Breast epithelium (tissue), 4 donors: Measurements from ENCODE around the gene WASF3. TPM values are rescaled to one million over a fixed set of nuclear protein-coding genes. Genes with fewer than 3 reads are reported as not detected.
A peak's percentile ranks its signal among the peaks of the same experiment; 100 is the strongest.

Experiments used
- DNase-seq, 2 donors: peaks; one replicate each; pipeline ENCODE4 v3.0.0-alpha.2; 2019; ENCODE audit warnings: low spot score in 2 of 2
- H3K27ac ChIP-seq, 2 donors: fragments of 200-600 bp; sonication (generic) in 1 of 2; one replicate each; pipeline ENCODE4 v1.5.1; 2016 to 2019; ENCODE audit warnings: mild to moderate bottlenecking in 1 of 2
- H3K27me3 ChIP-seq, 2 donors: fragments of 200-600 bp; sonication (generic) in 1 of 2; one replicate each; pipeline versions ENCODE4 v1.5.1 to v1.6.0; 2017 to 2019; ENCODE audit warnings: control low read depth in 1 of 2, mild to moderate bottlenecking in 1 of 2
- H3K36me3 ChIP-seq: fragments of 200-600 bp; one replicate; pipeline ENCODE4 v1.5.1; 2019
- H3K4me1 ChIP-seq, 2 donors: fragments of 200-600 bp; sonication (generic); one replicate each; pipeline ENCODE4 v1.5.1; 2016 to 2019; ENCODE audit warnings: control low read depth in 1 of 2
- H3K4me3 ChIP-seq, 3 donors: fragments of 200-600 bp; sonication (generic); 1 replicate in 2 of 3; 2 replicates in 1 of 3; pipeline ENCODE4 v1.5.1; 2016 to 2019; ENCODE audit warnings: mild to moderate bottlenecking in 3 of 3, moderate library complexity in 2 of 3
- H3K9me3 ChIP-seq, 2 donors: fragments of 200-600 bp; sonication (generic) in 1 of 2; one replicate each; pipeline ENCODE4 v1.5.1; 2016 to 2019; ENCODE audit warnings: control low read depth in 1 of 2
- CTCF ChIP-seq, 3 donors: fragments of 450-650 bp; IDR thresholded peaks; one replicate each; pipeline ENCODE4 v1.5.1; 2016 to 2017; ENCODE audit warnings: antibody characterized with exemption in 3 of 3, mild to moderate bottlenecking in 3 of 3, moderate library complexity in 3 of 3
- POLR2A ChIP-seq: fragments of 450-650 bp; IDR thresholded peaks from one replicate; pipeline ENCODE4 v1.6.1; 2016; ENCODE audit warnings: antibody characterized with exemption, mild to moderate bottlenecking, moderate library complexity
- POLR2AphosphoS5 ChIP-seq, 3 donors: sonication (generic); formaldehyde crosslinking; IDR thresholded peaks; one replicate each; pipeline ENCODE4 v1.6.1; 2017; ENCODE audit warnings: antibody characterized with exemption in 3 of 3
- intact Hi-C: fragments of 100-400 bp; cut with DNase I; formaldehyde crosslinking; loops from one replicate; pipeline ENCODE4 v1.15.1; 2023; ENCODE audit warnings: low total_unique reads
- total RNA-seq, 3 donors: library from RNA; depleted of rRNA; stranded (reverse); fragments of >200 nt; gene quantifications; one replicate each; pipeline ENCODE4 v1.1.0, GENCODE V29; 2016

Gene WASF3
- total RNA-seq, 3 donors from 2014 or later: 15.2 to 67.0 (median 19.3) TPM

GRCh38 chr13:26561067-26561466, 3.6 kb downstream of the WASF3 start:
- Histone ChIP-seq H3K36me3 (no peaks in the 10 kb centered on the region), H3K9me3 (no peaks in the 10 kb centered on the region), H3K4me1 (no peaks in the 10 kb centered on the region), H3K27me3 (no peaks in the 10 kb centered on the region), H3K4me3 (no peak overlapping the region), H3K27ac (peak overlapping the region in 1 of 2 donors; percentile 17)
- intact Hi-C loops: no loop called here
- TF ChIP-seq CTCF (IDR thresholded peaks at IDR 0.05) (no peak), POLR2AphosphoS5 (IDR thresholded peaks at IDR 0.05) (no peak), POLR2A (no peak)
- DNase-seq: no peak

- no peak for DNase-seq
- no peak for TF ChIP-seq CTCF (IDR thresholded peaks at IDR 0.05)
- no peak for TF ChIP-seq POLR2AphosphoS5 (IDR thresholded peaks at IDR 0.05)
- no peak for TF ChIP-seq POLR2A
- H3K36me3 ChIP-seq: no peaks in the 10 kb centered on the region
- intact Hi-C loops: no loop called here
- H3K4me3 ChIP-seq: no peak overlapping the region
- H3K27me3 ChIP-seq: no peaks in the 10 kb centered on the region
- H3K9me3 ChIP-seq: no peaks in the 10 kb centered on the region
- H3K27ac ChIP-seq: peak overlapping the region in 1 of 2 donors; percentile 17
- no peaks in the 10 kb centered on the region for H3K4me1 ChIP-seq
Measured at GRCh38 chr13:26561651-26562511, 4.4 kb downstream of the WASF3 start.

- H3K4me3 ChIP-seq: no peak overlapping the region
- TF ChIP-seq POLR2A: no peak
- TF ChIP-seq POLR2AphosphoS5 (IDR thresholded peaks at IDR 0.05): no peak
- TF ChIP-seq CTCF (IDR thresholded peaks at IDR 0.05): no peak
- H3K4me1 ChIP-seq: no peaks in the 10 kb centered on the region
- no peaks in the 10 kb centered on the region for H3K27me3 ChIP-seq
- no peak for DNase-seq
- intact Hi-C loops: no loop called here
- no peaks in the 10 kb centered on the region for H3K9me3 ChIP-seq
- no peaks in the 10 kb centered on the region for H3K36me3 ChIP-seq
- no peak overlapping the region for H3K27ac ChIP-seq
Measured at GRCh38 chr13:26562512-26562890, 5.0 kb downstream of the WASF3 start.

GRCh38 chr13:26563713-26564112, 6.2 kb downstream of the WASF3 start:
- Histone ChIP-seq H3K4me1 (no peaks in the 10 kb centered on the region), H3K27ac (no peak overlapping the region), H3K4me3 (no peak overlapping the region), H3K9me3 (no peaks in the 10 kb centered on the region), H3K36me3 (no peaks in the 10 kb centered on the region), H3K27me3 (no peaks in the 10 kb centered on the region)
- TF ChIP-seq POLR2AphosphoS5 (IDR thresholded peaks at IDR 0.05) (no peak), POLR2A (no peak), CTCF (IDR thresholded peaks at IDR 0.05) (no peak)
- intact Hi-C loops: no loop called here
- DNase-seq: no peak

- TF ChIP-seq CTCF (IDR thresholded peaks at IDR 0.05) (no peak), POLR2A (no peak), POLR2AphosphoS5 (IDR thresholded peaks at IDR 0.05) (no peak)
- H3K27ac ChIP-seq: no peak overlapping the region
- H3K27me3 ChIP-seq: no peaks in the 10 kb centered on the region
- no peaks in the 10 kb centered on the region for H3K9me3 ChIP-seq
- H3K4me3 ChIP-seq: no peak overlapping the region
- intact Hi-C loops: no loop called here
- DNase-seq: no peak
- no peaks in the 10 kb centered on the region for H3K4me1 ChIP-seq
- H3K36me3 ChIP-seq: no peaks in the 10 kb centered on the region
Measured at GRCh38 chr13:26568132-26568815, 10.8 kb downstream of the WASF3 start.
